ENCODE results near the gene SPHK1. TPM values are rescaled to one million over a fixed set of nuclear protein-coding genes. Genes with fewer than 3 reads are reported as not detected.

SPHK1 gene, protein sequence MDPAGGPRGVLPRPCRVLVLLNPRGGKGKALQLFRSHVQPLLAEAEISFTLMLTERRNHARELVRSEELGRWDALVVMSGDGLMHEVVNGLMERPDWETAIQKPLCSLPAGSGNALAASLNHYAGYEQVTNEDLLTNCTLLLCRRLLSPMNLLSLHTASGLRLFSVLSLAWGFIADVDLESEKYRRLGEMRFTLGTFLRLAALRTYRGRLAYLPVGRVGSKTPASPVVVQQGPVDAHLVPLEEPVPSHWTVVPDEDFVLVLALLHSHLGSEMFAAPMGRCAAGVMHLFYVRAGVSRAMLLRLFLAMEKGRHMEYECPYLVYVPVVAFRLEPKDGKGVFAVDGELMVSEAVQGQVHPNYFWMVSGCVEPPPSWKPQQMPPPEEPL
- 1.4 TPM for total RNA-seq

DNA sequence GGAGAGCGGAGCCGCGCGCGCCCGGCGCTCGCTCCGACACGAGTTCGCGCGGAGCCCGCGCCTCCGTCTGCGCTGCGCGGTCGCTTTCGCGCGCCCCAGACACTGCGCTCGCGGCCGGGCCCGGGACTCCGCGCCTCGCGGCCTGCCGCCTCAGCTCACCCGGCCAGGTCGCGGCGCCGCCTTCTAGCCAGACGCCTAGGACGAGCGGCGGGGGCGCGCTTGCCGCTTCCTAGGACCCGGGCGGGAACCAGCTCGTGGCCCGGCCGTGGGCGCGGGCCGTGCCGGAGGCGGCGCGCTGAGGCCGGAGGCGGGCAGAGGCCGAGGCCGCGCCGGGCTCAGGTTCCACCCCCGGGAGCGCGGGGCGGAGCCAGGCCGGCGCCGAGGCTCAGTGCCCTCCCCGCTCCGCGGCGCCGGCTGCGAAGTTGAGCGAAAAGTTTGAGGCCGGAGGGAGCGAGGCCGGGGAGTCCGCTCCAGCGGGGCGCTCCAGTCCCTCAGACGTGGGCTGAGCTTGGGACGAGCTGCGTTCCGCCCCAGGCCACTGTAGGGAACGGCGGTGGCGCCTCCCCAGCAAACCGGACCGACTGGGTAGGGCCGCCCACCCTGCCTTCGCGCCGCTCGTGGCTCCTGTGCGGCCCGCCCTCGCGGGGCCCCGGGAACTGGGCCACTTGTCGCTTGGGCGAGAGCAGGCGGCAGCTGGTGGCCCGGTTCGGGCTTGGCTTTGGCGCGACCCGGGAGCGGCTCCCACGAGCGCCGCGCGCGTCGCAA is at the start of gene SPHK1:
SPHK1 (plus strand) TSS at position 388 of the 765 bp plus-strand sequence. CDS start 1,036 bp downstream, outside the sequence.

DNA sequence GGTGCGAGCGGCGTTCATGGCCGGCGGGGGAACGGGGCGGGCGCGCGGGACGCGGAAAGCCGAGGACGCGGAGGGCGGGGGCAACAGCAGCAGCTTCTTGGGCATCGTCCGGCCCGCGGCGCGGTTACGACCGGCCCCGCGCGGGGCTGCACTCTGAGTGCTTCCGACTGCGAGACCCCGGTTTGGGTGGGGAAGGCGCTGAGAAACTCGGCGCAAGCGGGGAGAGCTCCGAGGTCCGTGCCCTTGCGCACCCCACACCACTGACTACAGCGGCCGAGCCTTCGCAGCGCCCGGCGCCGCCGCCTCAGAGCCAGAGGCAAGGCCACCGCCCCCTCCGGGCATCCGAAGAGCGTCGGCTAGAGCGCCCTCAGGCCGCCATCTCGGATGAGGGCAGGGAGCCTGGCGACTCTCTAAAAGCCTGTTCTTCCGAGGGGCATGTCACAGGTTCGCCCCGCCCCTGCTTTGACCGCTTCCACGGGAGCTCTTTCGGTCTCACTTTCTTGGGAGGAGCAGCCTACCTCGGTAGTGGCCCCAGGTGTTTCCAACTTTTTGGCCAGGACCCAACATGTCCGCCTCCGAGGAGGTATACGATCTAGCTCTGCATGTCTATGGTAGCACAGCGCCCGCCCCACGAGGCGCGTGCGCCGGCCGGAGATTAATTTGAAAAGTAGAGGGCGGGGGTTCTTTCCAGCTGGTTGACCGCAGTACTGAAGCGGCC is 30.7 kb upstream of the SPHK1 start, which contains the start of gene PRPSAP1:
PRPSAP1 (minus strand) TSS at position 318 of the 718 bp plus-strand sequence; CDS start at position 105, 213 bp downstream.

Small RNAs within 50 kb of the gene (small RNA-seq; reads per million reads assigned to genes)
- gene RNU6-24P: not detected

Other genes with a start within 250 kb of the SPHK1 start
- 21.7 TPM for gene FOXJ1, start 243.4 kb upstream of the SPHK1 start, total RNA-seq
- gene RNF157, start 144.1 kb upstream of the SPHK1 start, total RNA-seq: 42.2 TPM
- gene UBALD2, start 119.3 kb upstream of the SPHK1 start, total RNA-seq: 6.7 TPM
- gene QRICH2, start 76.3 kb upstream of the SPHK1 start, total RNA-seq: 7.8 TPM
- 68.3 TPM for gene PRPSAP1, start 30.7 kb upstream of the SPHK1 start, total RNA-seq
- gene UBE2O, start 68.5 kb downstream of the SPHK1 start, total RNA-seq: 49.6 TPM
- not detected for gene AANAT, start 83.0 kb downstream of the SPHK1 start, total RNA-seq
- gene RHBDF2, start 116.8 kb downstream of the SPHK1 start, total RNA-seq: 3.2 TPM
- gene CYGB, start 153.1 kb downstream of the SPHK1 start, total RNA-seq: 8.3 TPM
- gene PRCD, start 155.4 kb downstream of the SPHK1 start, total RNA-seq: 5.3 TPM
- gene ST6GALNAC2, start 201.3 kb downstream of the SPHK1 start, total RNA-seq: 2.1 TPM

Data from diencephalon (tissue), 1 donor.